ENCODE measurements around the gene ANXA2R. TPM values are rescaled to one million over a fixed set of nuclear protein-coding genes. Genes with fewer than 3 reads are reported as not detected.

The ANXA2R gene
- total RNA-seq, 1 donor from 2014 or later: 0.34 TPM

- TF ChIP-seq, protein P1, sequence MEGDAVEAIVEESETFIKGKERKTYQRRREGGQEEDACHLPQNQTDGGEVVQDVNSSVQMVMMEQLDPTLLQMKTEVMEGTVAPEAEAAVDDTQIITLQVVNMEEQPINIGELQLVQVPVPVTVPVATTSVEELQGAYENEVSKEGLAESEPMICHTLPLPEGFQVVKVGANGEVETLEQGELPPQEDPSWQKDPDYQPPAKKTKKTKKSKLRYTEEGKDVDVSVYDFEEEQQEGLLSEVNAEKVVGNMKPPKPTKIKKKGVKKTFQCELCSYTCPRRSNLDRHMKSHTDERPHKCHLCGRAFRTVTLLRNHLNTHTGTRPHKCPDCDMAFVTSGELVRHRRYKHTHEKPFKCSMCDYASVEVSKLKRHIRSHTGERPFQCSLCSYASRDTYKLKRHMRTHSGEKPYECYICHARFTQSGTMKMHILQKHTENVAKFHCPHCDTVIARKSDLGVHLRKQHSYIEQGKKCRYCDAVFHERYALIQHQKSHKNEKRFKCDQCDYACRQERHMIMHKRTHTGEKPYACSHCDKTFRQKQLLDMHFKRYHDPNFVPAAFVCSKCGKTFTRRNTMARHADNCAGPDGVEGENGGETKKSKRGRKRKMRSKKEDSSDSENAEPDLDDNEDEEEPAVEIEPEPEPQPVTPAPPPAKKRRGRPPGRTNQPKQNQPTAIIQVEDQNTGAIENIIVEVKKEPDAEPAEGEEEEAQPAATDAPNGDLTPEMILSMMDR (conservative IDR thresholded peaks at IDR 0.05): no peak
- Mint-ChIP-seq H3K36me3 (no peaks in the 10 kb centered on the region), H3K9me3 (no peaks in the 10 kb centered on the region), H3K4me3 (peak overlapping the region; percentile 64), H3K4me1 (ENCODE audit: unreplicated experiment) (no peaks in the 10 kb centered on the region), H3K27me3 (peaks cover 70% of the 10 kb centered on the region), H3K27ac (peak overlapping the region; percentile 60)
- DNase-seq (ENCODE audit: extremely low spot score, unreplicated experiment): no peak
These were observed 29.2 kb downstream of the ANXA2R start for GRCh38 chr5:43010935-43011315.

- no peaks in the 10 kb centered on the region for H3K9me3 Mint-ChIP-seq
- peak overlapping the region; percentile 94 for H3K27ac Mint-ChIP-seq
- no peaks in the 10 kb centered on the region for H3K36me3 Mint-ChIP-seq
- H3K4me1 Mint-ChIP-seq (ENCODE audit: unreplicated experiment): no peaks in the 10 kb centered on the region
- DNase-seq (ENCODE audit: extremely low spot score, unreplicated experiment): peak; percentile 82
- H3K27me3 Mint-ChIP-seq: peaks cover 66% of the 10 kb centered on the region
- peak overlapping the region; percentile 93 for H3K4me3 Mint-ChIP-seq
- TF ChIP-seq, protein P1 (conservative IDR thresholded peaks at IDR 0.05): no peak
These were observed 31.6 kb downstream of the ANXA2R start for GRCh38 chr5:43008363-43009153.

- peak overlapping the region; percentile 94 for H3K27ac Mint-ChIP-seq
- H3K36me3 Mint-ChIP-seq: no peaks in the 10 kb centered on the region
- H3K9me3 Mint-ChIP-seq: no peaks in the 10 kb centered on the region
- peaks cover 69% of the 10 kb centered on the region for H3K27me3 Mint-ChIP-seq
- no peaks in the 10 kb centered on the region for H3K4me1 Mint-ChIP-seq (ENCODE audit: unreplicated experiment)
- TF ChIP-seq, protein P1 (conservative IDR thresholded peaks at IDR 0.05): no peak
- H3K4me3 Mint-ChIP-seq: peak overlapping the region; percentile 93
- peak; percentile 77 for DNase-seq (ENCODE audit: extremely low spot score, unreplicated experiment)
These were observed 32.2 kb downstream of the ANXA2R start for GRCh38 chr5:43007911-43008362.

DNA sequence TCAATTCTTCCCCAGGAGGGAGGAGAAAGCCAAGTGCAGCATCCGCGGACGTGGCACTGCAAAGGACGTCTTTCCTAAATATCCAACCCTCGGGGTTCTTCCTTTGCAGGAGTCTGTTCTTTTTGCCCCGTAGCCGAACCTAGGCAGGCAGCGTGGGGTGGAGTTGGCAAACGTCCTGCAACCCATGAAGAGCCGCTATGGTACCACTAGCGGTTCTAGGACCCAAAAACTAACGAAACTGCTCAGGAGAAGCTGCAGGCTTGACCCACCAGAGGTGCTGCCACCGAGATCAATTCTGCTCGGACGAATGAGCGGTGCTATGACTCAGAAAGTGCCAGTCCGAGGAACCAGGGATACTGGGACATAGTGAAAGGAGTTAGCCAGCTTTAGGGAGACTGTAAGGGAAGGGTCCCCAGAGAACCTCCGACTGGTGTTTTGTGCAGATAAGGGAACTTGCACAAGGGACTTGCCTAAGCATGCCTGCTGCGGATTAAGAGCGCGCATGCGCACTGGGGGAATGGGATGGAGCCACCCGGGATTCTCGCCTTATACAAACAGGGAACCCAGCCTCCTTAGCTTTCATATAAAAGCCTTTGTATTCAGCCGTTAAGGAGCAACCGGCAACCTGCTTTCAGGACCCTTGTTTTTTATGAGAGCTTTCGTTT is 32.7 kb downstream of the ANXA2R start:
- no peaks in the 10 kb centered on the region for H3K36me3 Mint-ChIP-seq
- H3K9me3 Mint-ChIP-seq: no peaks in the 10 kb centered on the region
- DNase-seq (ENCODE audit: extremely low spot score, unreplicated experiment): peak; percentile 84
- H3K27me3 Mint-ChIP-seq: peaks cover 71% of the 10 kb centered on the region
- TF ChIP-seq, protein P1 (conservative IDR thresholded peaks at IDR 0.05): peak; percentile 11
- H3K4me1 Mint-ChIP-seq (ENCODE audit: unreplicated experiment): no peaks in the 10 kb centered on the region
- H3K27ac Mint-ChIP-seq: peak overlapping the region; percentile 94
- H3K4me3 Mint-ChIP-seq: peak overlapping the region; percentile 93

DNA sequence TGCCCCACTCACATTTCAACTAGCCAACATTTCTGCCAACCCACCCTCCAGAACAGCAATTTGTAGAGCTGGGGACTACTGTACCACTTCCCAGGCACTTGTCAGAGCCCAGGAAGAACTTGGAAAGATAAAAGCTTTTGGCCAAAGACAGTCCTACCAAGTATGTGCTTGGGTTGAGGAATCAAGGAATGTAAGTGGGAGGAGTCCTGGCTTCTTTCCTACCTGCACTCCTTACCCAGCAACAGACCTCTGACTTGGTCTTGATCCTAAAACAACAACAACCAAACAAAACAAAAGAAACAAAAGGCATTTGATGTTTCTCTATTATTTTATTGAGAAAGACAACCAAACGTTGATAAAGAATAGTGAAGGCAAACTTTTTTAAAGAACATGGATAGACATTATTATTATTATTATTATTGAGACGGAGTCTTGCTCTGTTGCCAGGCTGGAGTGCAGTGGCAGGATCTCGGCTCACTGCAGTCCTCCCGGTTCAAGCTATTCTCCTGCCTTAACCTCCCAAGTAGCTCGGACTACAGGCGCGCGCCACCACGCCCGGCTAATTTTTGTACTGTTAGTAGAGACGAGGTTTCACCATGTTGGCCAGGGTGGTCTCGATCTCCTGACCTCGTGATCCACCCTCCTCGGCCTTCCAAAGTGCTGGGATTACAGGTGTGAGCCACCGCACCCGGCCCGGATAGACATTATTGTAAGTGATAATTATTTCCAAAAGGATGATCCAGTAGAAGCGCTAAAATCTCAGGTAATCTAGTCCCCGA is 33.5 kb downstream of the ANXA2R start:
- Mint-ChIP-seq H3K27me3 (peaks cover 72% of the 10 kb centered on the region), H3K9me3 (no peaks in the 10 kb centered on the region), H3K27ac (no peak overlapping the region), H3K36me3 (no peaks in the 10 kb centered on the region), H3K4me1 (ENCODE audit: unreplicated experiment) (no peaks in the 10 kb centered on the region), H3K4me3 (peak overlapping the region; percentile 93)
- TF ChIP-seq, protein P1 (conservative IDR thresholded peaks at IDR 0.05): no peak
- DNase-seq (ENCODE audit: extremely low spot score, unreplicated experiment): no peak

All from type B pancreatic cell (in vitro differentiated cells).